GM18858 (cell line): ENCODE measurements around the gene RAB11FIP5.
"Not testable (repeated sequence)": the region's sequence is repeated elsewhere in the genome, so short reads cannot be mapped to it uniquely, and the experiment has no call there.

Source experiments
- ATAC-seq: cut with Tn5 transposase; IDR thresholded peaks from one replicate; pipeline ENCODE4 v1.9.1; 2021; ENCODE audit not compliant: unreplicated experiment

Gene RAB11FIP5

GRCh38 chr2:73111073-73112025 lies 1.4 kb downstream of the RAB11FIP5 start:
- no peak for ATAC-seq

GRCh38 chr2:73110168-73111072 lies 2.3 kb downstream of the RAB11FIP5 start:
- no peak for ATAC-seq

GRCh38 chr2:73109431-73110167 lies 3.1 kb downstream of the RAB11FIP5 start:
- ATAC-seq = no peak

GRCh38 chr2:73107211-73107926 lies 5.4 kb downstream of the RAB11FIP5 start:
- no peak for ATAC-seq

- no peak for ATAC-seq
These were observed 6.0 kb downstream of the RAB11FIP5 start for GRCh38 chr2:73106791-73107190.

GRCh38 chr2:73105511-73105971 lies 7.2 kb downstream of the RAB11FIP5 start:
- no peak for ATAC-seq

GRCh38 chr2:73104933-73105332 lies 7.8 kb downstream of the RAB11FIP5 start:
- no peak for ATAC-seq

- no peak for ATAC-seq
These were observed 9.7 kb downstream of the RAB11FIP5 start for GRCh38 chr2:73103018-73103542.

- no peak for ATAC-seq
These were observed 11.0 kb downstream of the RAB11FIP5 start for GRCh38 chr2:73101626-73102256.

DNA sequence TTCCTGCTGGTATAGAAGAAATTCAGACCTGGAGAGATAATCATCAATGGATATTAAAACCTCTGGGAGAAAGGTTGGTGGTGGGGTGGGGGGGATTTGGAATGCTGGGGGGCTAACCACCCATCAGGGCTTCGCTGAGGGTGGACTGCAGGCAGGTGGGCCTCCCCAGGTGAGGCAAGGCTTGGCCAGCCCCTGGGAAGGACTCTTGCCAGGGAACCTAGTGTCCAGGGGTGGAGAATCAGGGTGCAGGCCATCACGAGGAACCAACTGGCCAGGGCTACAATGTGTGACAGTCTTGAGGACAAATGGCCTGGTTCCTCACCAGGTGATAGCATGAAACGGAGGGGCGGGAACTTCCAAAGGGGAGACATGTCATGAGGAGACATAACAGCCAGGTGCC lies 11.8 kb downstream of the RAB11FIP5 start:
- ATAC-seq = no peak

DNA sequence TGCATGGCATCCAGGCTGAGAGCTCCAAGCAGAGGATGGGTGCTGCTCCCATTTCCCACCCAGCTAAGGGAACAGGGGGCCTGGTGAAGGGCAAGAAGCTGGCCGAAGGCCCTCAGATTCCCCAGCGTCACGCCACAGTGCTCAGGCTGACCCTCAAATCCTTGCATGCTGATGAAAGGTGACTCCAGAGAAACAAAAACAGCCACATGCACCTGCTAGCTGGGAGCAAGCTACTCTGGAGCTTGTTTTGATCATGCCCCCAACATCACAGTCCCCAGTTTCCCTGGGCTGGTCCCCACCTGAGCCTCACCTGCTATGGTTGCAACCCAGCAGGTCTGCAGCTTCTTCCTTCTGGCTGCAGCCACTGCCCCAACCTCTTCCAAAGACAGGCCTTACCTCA lies 13.3 kb downstream of the RAB11FIP5 start:
- no peak for ATAC-seq

DNA sequence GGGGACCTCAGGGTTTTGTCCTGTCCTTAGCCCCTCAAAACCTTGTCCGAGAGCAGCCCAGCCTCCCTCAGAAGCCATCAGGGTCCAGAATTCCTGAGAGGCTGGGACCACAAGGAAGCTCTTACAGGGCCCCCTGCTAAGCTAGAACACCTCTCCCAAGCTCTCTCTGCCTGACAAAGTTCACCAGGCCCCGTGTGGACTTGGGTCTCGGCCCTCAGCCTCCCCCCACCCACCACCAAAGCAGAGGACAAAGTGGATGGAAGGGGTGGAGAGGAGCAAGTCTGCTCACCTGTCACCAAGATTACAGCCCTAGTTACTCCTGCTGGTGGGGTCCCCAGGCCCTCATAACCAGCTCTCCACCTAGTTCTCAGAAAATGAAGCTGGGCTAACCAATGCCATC lies 16.8 kb downstream of the RAB11FIP5 start:
- no peak for ATAC-seq

- not testable (repeated sequence) for ATAC-seq
These were observed 19.0 kb downstream of the RAB11FIP5 start for GRCh38 chr2:73093601-73094218.

DNA sequence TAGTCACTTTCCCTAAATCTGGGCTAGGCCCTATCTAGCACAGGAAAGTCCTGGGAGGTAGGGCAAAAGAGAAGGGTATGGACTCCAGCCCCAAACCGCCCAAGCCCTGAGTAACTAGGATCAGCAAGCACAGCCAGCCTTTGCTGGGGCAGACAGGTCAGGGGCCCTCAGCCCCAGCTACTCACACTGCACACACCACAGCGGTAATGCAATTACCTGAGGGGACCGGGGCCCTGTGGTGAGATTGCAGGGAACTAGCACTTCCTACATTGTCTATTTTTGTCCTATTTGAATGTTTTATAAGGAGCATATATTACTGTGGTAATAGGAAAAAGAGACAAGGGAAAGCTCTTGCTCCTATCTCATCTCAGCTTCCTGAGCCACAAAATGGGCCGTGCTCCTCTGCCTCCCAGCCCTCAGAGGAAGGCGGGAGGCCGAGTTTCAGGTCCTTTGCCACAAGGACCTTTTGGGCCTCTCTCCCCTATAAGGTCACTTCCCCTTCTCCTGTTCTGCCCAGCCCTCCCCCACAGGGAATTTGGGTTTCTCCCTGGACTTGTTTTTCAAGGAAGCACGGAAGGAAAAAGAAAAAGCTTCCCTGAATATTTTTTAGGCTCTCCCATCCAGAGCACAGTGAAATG lies 20.5 kb downstream of the RAB11FIP5 start:
- no peak for ATAC-seq

- ATAC-seq = no peak
These were observed 21.1 kb downstream of the RAB11FIP5 start for GRCh38 chr2:73091696-73092095.

GRCh38 chr2:73091164-73091563 lies 21.6 kb downstream of the RAB11FIP5 start:
- no peak for ATAC-seq

GRCh38 chr2:73089270-73090030 lies 23.3 kb downstream of the RAB11FIP5 start:
- ATAC-seq = no peak

GRCh38 chr2:73088703-73089102 lies 24.0 kb downstream of the RAB11FIP5 start:
- no peak for ATAC-seq
